K562 (cell line): ENCODE results near the gene OBSL1. TPM values are rescaled to one million over a fixed set of nuclear protein-coding genes. Genes with fewer than 3 reads are reported as not detected.

Experiments
- CREM ChIP-seq: IDR thresholded peaks from 2 replicates; pipeline ENCODE4 v1.6.1; 2014; ENCODE audit warnings: antibody characterized with exemption, low read depth
- MEF2D ChIP-seq: conservative IDR thresholded peaks from 2 replicates; pipeline ENCODE4 v1.6.1; 2016; ENCODE audit warnings: low read depth, missing genetic modification characterization, missing compliant biosample characterization
- SAFB ChIP-seq: fragments of 200-400 bp; formaldehyde crosslinking; IDR thresholded peaks from 2 replicates; pipeline ENCODE4 v1.6.1; 2017; ENCODE audit warnings: low read depth, low read length, borderline replicate concordance
- TCF7 ChIP-seq: sonication (generic); IDR thresholded peaks from 2 replicates; pipeline ENCODE4 v1.6.1; 2016; ENCODE audit warnings: antibody characterized with exemption, borderline replicate concordance
- ZNF707 ChIP-seq: fragments of 250-450 bp; sonication (Bioruptor Pico); conservative IDR thresholded peaks from 2 replicates; pipeline ENCODE4 v1.8.0; 2022; ENCODE audit warnings: inconsistent platforms, mild to moderate bottlenecking, moderate library complexity
- ZNF76 ChIP-seq: fragments of 250-450 bp; sonication (Bioruptor Pico); IDR thresholded peaks from 2 replicates; pipeline ENCODE4 v1.4.0; 2020; ENCODE audit warnings: mild to moderate bottlenecking, moderate library complexity, borderline replicate concordance
- polyA plus RNA-seq, 8 experiments: library from polyadenylated mRNA; depleted of rRNA in 4 of 8; stranded (reverse) in 5 of 8; unstranded in 3 of 8; fragments of >200 nt; fragmentation: Nextera tagmentation in 2 of 8; fragmentation: Illumina TruSeq in 1 of 8; extraction: Ambion mirVana in 2 of 8; extraction: Trizol in 1 of 8; gene quantifications; 2 replicates each; pipeline versions ENCODE4 v1.2.1 to v1.2.3, GENCODE V29; 2011 to 2014; ENCODE audit warnings: inconsistent platforms in 1 of 8, missing spikeins in 1 of 8
- total RNA-seq, 7 experiments: library from RNA; depleted of rRNA in 6 of 7; stranded (reverse); fragments of >200 nt in 6 of 7; fragmentation: Illumina TruSeq in 2 of 7; extraction: Trizol in 2 of 7; gene quantifications; 2 replicates each; pipeline versions ENCODE4 v1.2.1 to v1.2.3, GENCODE V29; 2011 to 2021; ENCODE audit warnings: low replicate concordance in 1 of 7
- TF ChIP-seq, protein P1 (sequence below): fragments of 150-350 bp; conservative IDR thresholded peaks from 2 replicates; pipeline ENCODE4 v1.6.1; 2014; ENCODE audit warnings: low read length
- TF ChIP-seq, protein P2 (sequence below): sonication (generic); formaldehyde crosslinking; IDR thresholded peaks from 2 replicates; pipeline ENCODE4 v1.8.0; 2022; ENCODE audit warnings: mild to moderate bottlenecking, missing genetic modification reagents
- TF ChIP-seq, protein P3 (sequence below), 2 experiments: fragments of 450-650 bp in 1 of 2; sonication (generic) in 1 of 2; formaldehyde crosslinking in 1 of 2; IDR thresholded peaks; 2 replicates each; pipeline versions ENCODE4 v1.7.1 to v1.9.0; 2016 to 2022; ENCODE audit warnings: inconsistent platforms in 1 of 2, mild to moderate bottlenecking in 1 of 2, missing genetic modification reagents in 1 of 2
- TF ChIP-seq, protein P4 (sequence below): fragments of 250-450 bp; sonication (Bioruptor Pico); IDR thresholded peaks from 2 replicates; pipeline ENCODE4 v1.5.0; 2021; ENCODE audit warnings: mild to moderate bottlenecking, moderate library complexity

OBSL1 gene
- total and polyA plus RNA-seq, 9 of the 15 experiments (the other 6 are each of a cell fraction or from before 2014, with no cell fraction given): 1.2 to 26.6 (median 8.6) TPM

DNA sequence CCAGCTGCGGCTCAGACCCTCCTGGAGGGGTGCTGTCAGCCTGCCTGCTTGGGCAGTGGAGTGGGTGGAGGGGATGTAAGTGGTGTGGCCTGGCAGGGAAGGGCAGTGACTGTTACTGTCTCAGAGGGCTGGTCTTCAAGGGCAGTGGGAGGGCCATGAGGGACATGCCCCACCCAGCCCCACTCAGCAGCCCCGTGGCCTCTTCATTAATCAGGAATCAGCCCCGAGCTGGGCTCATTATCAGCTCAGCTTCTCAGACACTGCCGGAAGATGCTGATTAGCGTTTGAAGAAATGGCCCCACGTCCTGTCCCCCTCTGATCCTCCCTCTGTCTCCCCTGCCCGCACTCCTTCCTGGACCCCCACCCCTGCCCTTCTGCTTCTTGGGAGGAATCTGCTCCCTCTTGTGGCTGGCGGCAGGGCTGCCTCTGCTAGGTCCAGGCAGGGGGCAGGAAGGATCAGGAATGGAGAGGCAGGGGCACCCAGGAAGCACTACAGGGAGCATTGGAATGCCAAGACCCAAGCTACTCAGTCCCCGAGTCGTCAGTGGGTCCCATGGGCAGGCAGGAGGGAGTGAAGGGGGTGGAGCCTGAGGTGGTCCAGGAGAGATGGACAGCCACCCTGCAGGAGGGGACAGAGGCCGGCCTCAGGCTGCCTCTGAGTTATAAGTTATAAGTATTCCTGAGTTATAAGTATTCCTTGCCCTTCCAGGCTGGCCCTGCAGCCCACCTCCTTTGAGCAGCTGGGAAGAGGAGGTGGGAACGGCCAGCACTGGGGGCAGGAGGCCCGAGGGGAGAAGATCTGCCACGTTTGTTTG, 50.1 kb downstream of the OBSL1 start (continued):
- TF ChIP-seq, protein P1, sequence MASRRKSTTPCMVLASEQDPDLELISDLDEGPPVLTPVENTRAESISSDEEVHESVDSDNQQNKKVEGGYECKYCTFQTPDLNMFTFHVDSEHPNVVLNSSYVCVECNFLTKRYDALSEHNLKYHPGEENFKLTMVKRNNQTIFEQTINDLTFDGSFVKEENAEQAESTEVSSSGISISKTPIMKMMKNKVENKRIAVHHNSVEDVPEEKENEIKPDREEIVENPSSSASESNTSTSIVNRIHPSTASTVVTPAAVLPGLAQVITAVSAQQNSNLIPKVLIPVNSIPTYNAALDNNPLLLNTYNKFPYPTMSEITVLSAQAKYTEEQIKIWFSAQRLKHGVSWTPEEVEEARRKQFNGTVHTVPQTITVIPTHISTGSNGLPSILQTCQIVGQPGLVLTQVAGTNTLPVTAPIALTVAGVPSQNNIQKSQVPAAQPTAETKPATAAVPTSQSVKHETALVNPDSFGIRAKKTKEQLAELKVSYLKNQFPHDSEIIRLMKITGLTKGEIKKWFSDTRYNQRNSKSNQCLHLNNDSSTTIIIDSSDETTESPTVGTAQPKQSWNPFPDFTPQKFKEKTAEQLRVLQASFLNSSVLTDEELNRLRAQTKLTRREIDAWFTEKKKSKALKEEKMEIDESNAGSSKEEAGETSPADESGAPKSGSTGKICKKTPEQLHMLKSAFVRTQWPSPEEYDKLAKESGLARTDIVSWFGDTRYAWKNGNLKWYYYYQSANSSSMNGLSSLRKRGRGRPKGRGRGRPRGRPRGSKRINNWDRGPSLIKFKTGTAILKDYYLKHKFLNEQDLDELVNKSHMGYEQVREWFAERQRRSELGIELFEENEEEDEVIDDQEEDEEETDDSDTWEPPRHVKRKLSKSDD: no peak
- TF ChIP-seq ZNF707 (CRISPR knock-in tag) (no peak), TCF7 (0 out of 2 replicates have a peak, but pooled peaks have one; percentile 25), ZNF76 (no peak), SAFB (no peak), MEF2D (tag) (no peak), CREM (no peak)
- TF ChIP-seq, protein P2, sequence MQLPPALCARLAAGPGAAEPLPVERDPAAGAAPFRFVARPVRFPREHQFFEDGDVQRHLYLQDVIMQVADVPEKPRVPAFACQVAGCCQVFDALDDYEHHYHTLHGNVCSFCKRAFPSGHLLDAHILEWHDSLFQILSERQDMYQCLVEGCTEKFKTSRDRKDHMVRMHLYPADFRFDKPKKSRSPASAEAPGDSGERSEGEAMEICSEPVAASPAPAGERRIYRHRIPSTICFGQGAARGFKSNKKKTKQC (CRISPR knock-in tag): no peak
- TF ChIP-seq, protein P3, sequence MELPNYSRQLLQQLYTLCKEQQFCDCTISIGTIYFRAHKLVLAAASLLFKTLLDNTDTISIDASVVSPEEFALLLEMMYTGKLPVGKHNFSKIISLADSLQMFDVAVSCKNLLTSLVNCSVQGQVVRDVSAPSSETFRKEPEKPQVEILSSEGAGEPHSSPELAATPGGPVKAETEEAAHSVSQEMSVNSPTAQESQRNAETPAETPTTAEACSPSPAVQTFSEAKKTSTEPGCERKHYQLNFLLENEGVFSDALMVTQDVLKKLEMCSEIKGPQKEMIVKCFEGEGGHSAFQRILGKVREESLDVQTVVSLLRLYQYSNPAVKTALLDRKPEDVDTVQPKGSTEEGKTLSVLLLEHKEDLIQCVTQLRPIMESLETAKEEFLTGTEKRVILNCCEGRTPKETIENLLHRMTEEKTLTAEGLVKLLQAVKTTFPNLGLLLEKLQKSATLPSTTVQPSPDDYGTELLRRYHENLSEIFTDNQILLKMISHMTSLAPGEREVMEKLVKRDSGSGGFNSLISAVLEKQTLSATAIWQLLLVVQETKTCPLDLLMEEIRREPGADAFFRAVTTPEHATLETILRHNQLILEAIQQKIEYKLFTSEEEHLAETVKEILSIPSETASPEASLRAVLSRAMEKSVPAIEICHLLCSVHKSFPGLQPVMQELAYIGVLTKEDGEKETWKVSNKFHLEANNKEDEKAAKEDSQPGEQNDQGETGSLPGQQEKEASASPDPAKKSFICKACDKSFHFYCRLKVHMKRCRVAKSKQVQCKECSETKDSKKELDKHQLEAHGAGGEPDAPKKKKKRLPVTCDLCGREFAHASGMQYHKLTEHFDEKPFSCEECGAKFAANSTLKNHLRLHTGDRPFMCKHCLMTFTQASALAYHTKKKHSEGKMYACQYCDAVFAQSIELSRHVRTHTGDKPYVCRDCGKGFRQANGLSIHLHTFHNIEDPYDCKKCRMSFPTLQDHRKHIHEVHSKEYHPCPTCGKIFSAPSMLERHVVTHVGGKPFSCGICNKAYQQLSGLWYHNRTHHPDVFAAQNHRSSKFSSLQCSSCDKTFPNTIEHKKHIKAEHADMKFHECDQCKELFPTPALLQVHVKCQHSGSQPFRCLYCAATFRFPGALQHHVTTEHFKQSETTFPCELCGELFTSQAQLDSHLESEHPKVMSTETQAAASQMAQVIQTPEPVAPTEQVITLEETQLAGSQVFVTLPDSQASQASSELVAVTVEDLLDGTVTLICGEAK (IDR thresholded peaks at IDR 0.05): no peak
- TF ChIP-seq, protein P3 (CRISPR knock-in tag; IDR thresholded peaks at IDR 0.05): no peak
- TF ChIP-seq, protein P4, sequence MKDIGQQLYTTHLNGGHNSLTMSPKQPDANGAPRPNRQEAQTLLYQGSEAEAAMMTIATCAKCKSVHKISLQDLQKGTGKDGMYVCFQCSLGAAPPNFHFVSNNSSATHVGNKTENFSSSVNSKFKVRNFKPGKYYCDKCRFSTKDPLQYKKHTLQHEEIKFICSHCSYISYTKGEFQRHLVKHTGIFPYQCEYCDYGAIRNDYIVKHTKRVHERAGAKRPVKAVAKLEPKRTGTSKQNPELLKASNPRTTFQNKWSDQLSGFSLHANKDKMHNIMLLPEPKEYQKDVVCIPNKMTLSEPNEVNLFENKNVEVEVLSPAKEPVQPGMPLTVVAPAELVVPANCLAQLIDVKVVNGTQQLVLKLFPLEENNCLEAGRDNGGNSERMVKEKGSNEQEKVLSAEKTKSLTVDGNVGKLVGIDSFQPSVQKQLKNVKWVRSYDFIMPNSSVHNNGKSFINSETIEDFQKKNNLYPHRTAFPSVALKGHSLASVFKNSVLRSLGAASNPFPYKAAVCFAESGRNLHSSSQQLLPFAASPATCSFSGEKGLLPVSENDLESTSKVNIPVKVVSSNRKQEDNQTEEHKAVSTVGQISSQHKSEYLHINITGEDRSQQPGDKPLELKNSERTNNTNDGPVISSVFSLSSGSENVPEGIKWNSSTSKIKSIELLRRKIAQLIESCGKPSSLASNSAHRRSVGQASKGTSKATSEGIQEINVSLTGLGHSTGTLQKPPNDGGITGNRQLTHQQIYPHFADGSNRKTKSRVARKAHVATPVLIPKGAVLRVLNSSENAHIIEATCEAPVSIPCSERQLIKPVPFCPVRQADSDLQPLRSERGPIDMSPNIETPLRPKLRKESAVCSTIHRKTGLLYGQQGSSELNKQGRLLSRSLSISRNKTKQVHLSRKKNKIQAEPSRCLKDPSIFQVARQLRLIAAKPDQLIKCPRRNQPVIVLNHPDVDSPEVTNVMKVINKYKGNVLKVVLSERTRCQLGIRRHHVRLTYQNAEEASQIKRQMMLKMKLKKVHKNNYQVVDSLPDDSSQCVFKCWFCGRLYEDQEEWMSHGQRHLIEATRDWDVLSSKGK (CRISPR knock-in tag): no peak
